ENCODE data around the gene LGI4.

DNA sequence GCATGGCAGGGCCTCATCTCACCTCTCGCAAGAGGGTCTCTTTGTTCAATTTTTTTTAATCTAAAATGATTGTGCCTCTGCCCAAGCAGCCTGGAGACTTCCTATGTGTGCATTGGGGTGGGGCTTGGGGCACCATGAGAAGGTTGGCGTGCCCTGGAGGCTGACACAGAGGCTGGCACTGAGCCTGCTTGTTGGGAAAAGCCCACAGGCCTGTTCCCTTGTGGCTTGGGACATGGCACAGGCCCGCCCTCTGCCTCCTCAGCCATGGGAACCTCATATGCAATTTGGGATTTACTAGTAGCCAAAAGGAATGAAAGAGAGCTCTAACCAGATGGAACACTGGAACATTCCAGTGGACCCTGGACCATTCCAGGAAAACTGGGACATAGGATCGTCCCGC is 11.3 kb downstream of the LGI4 start:
- TF ChIP-seq EZH2 (optimal IDR thresholded peaks at IDR 0.05; ENCODE audit: low read depth, low read length) (no peak), EZH2phosphoT487 (IDR thresholded peaks at IDR 0.05; ENCODE audit: low read length) (no peak)
- TF ChIP-seq, protein P1, sequence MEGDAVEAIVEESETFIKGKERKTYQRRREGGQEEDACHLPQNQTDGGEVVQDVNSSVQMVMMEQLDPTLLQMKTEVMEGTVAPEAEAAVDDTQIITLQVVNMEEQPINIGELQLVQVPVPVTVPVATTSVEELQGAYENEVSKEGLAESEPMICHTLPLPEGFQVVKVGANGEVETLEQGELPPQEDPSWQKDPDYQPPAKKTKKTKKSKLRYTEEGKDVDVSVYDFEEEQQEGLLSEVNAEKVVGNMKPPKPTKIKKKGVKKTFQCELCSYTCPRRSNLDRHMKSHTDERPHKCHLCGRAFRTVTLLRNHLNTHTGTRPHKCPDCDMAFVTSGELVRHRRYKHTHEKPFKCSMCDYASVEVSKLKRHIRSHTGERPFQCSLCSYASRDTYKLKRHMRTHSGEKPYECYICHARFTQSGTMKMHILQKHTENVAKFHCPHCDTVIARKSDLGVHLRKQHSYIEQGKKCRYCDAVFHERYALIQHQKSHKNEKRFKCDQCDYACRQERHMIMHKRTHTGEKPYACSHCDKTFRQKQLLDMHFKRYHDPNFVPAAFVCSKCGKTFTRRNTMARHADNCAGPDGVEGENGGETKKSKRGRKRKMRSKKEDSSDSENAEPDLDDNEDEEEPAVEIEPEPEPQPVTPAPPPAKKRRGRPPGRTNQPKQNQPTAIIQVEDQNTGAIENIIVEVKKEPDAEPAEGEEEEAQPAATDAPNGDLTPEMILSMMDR (IDR thresholded peaks at IDR 0.05; ENCODE audit: low read length) = no peak
